ENCODE measurements around the gene KCTD1. TPM values are rescaled to one million over a fixed set of nuclear protein-coding genes. Genes with fewer than 3 reads are reported as not detected.

The KCTD1 gene
- total and polyA plus RNA-seq, 4 donors, result 4.0 to 17.5 (median 9.2) TPM

DNA sequence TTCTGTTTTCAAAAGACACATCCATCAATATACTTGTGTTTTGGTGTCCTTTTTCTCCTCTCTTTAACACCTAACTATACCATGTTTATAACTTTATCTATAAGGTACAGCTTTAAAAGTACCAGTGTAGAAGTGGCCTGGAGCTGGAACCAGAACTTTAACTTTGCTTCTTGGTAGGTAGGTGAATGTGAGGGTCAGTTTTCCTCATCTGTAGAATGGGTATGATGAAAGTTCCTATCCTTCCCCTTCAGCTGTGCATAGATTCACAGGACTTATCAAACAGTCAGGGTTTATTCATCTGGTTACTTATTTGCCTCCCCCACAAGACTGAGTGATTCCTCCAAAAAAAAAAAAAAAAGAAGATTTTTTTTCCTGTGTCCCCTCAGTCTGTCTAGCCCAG is 12.7 kb downstream of the KCTD1 start:
- TF ChIP-seq, protein P1, sequence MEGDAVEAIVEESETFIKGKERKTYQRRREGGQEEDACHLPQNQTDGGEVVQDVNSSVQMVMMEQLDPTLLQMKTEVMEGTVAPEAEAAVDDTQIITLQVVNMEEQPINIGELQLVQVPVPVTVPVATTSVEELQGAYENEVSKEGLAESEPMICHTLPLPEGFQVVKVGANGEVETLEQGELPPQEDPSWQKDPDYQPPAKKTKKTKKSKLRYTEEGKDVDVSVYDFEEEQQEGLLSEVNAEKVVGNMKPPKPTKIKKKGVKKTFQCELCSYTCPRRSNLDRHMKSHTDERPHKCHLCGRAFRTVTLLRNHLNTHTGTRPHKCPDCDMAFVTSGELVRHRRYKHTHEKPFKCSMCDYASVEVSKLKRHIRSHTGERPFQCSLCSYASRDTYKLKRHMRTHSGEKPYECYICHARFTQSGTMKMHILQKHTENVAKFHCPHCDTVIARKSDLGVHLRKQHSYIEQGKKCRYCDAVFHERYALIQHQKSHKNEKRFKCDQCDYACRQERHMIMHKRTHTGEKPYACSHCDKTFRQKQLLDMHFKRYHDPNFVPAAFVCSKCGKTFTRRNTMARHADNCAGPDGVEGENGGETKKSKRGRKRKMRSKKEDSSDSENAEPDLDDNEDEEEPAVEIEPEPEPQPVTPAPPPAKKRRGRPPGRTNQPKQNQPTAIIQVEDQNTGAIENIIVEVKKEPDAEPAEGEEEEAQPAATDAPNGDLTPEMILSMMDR (IDR thresholded peaks at IDR 0.05; ENCODE audit: control extremely low read depth, extremely low read depth), result no peak
- no peak overlapping the region for H3K4me3 ChIP-seq
- H3K27me3 ChIP-seq (ENCODE audit: control insufficient read depth in 3 of 3, insufficient read depth in 3 of 3, low read length in 2 of 3), result no peaks in the 10 kb centered on the region
- H3K27ac ChIP-seq (ENCODE audit: low read depth in 1 of 2, low read length in 1 of 2), result no peak overlapping the region
- no peaks in the 10 kb centered on the region for H3K9me3 ChIP-seq (ENCODE audit: control insufficient read depth in 4 of 4, insufficient read depth in 3 of 4, low read length in 3 of 4)
- H3K36me3 ChIP-seq (ENCODE audit: control insufficient read depth in 4 of 4, insufficient read depth in 4 of 4, low read length in 4 of 4), result no peaks in the 10 kb centered on the region
- peaks cover 0 to 2% (median 0%) of the 10 kb centered on the region in 5 donors for H3K4me1 ChIP-seq (ENCODE audit: control insufficient read depth in 5 of 5, insufficient read depth in 5 of 5, low read length in 5 of 5)
- DNase-seq, result no peak
- ATAC-seq (ENCODE audit: insufficient read depth, low FRiP score), result no peak
- no peak overlapping the region for H3K9ac ChIP-seq (ENCODE audit: insufficient read depth in 1 of 2, low read length in 2 of 2)

- Histone ChIP-seq H3K36me3 (ENCODE audit: control insufficient read depth in 4 of 4, insufficient read depth in 4 of 4, low read length in 4 of 4) (no peaks in the 10 kb centered on the region), H3K4me1 (ENCODE audit: control insufficient read depth in 5 of 5, insufficient read depth in 5 of 5, low read length in 5 of 5) (no peaks in the 10 kb centered on the region), H3K27me3 (ENCODE audit: control insufficient read depth in 3 of 3, insufficient read depth in 3 of 3, low read length in 2 of 3) (no peaks in the 10 kb centered on the region), H3K9ac (ENCODE audit: insufficient read depth in 1 of 2, low read length in 2 of 2) (no peak overlapping the region), H3K9me3 (ENCODE audit: control insufficient read depth in 4 of 4, insufficient read depth in 3 of 4, low read length in 3 of 4) (no peaks in the 10 kb centered on the region), H3K4me3 (no peak overlapping the region), H3K27ac (ENCODE audit: low read depth in 1 of 2, low read length in 1 of 2) (no peak overlapping the region)
- ATAC-seq (ENCODE audit: insufficient read depth, low FRiP score) (no peak), DNase-seq (no peak)
- 91 to 93% methylated on average over 9 of the region's 9 CpGs for WGBS, 2 donors
- TF ChIP-seq, protein P1 (IDR thresholded peaks at IDR 0.05; ENCODE audit: control extremely low read depth, extremely low read depth), result no peak
These were observed 15.7 kb downstream of the KCTD1 start for GRCh38 chr18:26532367-26533340.

DNA sequence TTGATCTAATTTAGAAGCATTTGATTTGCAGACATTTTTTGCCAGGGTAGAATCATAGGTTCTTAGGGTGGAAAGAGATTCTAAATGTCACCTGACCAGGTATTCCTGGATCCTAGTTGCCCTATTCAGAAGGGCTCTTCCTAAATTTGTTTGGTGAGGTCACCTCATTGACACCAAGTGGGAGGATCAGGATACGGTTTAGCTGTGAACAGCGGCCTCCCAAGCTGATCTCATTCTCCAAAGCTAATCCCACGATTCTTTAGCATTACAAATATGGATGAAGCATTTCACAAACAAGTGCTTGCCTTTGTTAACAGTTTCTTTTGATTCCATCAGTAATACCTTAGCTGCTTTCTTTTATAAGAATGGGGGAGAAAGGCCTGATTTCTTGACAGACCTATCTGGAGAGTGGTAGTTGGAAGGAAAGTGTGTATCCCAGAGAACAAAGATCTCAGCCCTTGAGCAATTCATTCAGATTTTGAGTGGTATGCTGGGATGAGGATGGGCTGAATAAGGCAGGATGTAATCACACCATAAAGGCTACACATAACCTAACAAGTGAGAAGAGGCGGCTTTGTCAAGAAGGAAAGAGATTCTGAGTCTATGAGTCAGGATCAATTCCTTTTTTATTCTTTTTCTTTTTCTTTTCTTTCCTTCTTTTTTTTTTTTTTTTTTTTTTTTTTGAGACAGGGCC is 16.6 kb downstream of the KCTD1 start:
- no peak overlapping the region for H3K9ac ChIP-seq (ENCODE audit: insufficient read depth in 1 of 2, low read length in 2 of 2)
- H3K9me3 ChIP-seq (ENCODE audit: control insufficient read depth in 4 of 4, insufficient read depth in 3 of 4, low read length in 3 of 4), result no peaks in the 10 kb centered on the region
- DNase-seq (no peak), ATAC-seq (ENCODE audit: insufficient read depth, low FRiP score) (no peak)
- H3K36me3 ChIP-seq (ENCODE audit: control insufficient read depth in 4 of 4, insufficient read depth in 4 of 4, low read length in 4 of 4), result no peaks in the 10 kb centered on the region
- TF ChIP-seq, protein P1 (IDR thresholded peaks at IDR 0.05; ENCODE audit: control extremely low read depth, extremely low read depth), result no peak
- no peaks in the 10 kb centered on the region for H3K27me3 ChIP-seq (ENCODE audit: control insufficient read depth in 3 of 3, insufficient read depth in 3 of 3, low read length in 2 of 3)
- H3K27ac ChIP-seq (ENCODE audit: low read depth in 1 of 2, low read length in 1 of 2), result no peak overlapping the region
- peaks cover 0 to 4% (median 0%) of the 10 kb centered on the region in 5 donors for H3K4me1 ChIP-seq (ENCODE audit: control insufficient read depth in 5 of 5, insufficient read depth in 5 of 5, low read length in 5 of 5)
- WGBS, 2 donors, result 62 to 79% methylated on average over 4 of the region's 4 CpGs
- no peak overlapping the region for H3K4me3 ChIP-seq
